ENCODE results near the gene MN1.

MN1 gene

GRCh38 chr22:27769012-27769411 lies 32.5 kb downstream of the MN1 start:
- TF ChIP-seq, protein P1, sequence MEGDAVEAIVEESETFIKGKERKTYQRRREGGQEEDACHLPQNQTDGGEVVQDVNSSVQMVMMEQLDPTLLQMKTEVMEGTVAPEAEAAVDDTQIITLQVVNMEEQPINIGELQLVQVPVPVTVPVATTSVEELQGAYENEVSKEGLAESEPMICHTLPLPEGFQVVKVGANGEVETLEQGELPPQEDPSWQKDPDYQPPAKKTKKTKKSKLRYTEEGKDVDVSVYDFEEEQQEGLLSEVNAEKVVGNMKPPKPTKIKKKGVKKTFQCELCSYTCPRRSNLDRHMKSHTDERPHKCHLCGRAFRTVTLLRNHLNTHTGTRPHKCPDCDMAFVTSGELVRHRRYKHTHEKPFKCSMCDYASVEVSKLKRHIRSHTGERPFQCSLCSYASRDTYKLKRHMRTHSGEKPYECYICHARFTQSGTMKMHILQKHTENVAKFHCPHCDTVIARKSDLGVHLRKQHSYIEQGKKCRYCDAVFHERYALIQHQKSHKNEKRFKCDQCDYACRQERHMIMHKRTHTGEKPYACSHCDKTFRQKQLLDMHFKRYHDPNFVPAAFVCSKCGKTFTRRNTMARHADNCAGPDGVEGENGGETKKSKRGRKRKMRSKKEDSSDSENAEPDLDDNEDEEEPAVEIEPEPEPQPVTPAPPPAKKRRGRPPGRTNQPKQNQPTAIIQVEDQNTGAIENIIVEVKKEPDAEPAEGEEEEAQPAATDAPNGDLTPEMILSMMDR (IDR thresholded peaks at IDR 0.05), result no peak
- Histone ChIP-seq H3K27ac (peak overlapping the region in 1 of 2 donors; percentile 9), H3K4me3 (no peak overlapping the region)
- DNase-seq (ENCODE audit: low spot score), result no peak

GRCh38 chr22:27768027-27768653 lies 33.4 kb downstream of the MN1 start:
- TF ChIP-seq, protein P1 (IDR thresholded peaks at IDR 0.05), result no peak
- Histone ChIP-seq H3K27ac (no peak overlapping the region), H3K4me3 (no peak overlapping the region)
- DNase-seq (ENCODE audit: low spot score), result no peak

DNA sequence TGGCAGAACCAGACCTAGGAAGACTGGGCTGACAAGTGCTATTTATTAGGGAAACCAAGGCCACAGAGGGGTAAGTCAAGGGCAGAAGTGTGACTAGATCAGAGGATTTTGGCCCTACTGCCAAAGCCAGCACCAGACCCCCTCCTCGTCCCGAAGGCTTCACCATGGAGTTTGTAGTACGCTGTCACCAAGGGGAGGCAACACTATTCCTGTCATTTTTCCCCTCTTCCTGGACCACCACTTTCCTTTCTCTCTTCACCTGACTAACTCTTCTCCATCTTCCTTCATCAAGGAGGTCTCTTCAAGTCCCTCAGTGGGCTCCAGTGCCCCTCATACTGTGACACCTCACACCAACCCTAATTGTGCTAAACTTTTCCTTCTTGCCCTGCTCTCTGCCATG lies 34.9 kb downstream of the MN1 start:
- H3K27ac ChIP-seq, result no peak overlapping the region
- TF ChIP-seq, protein P1 (IDR thresholded peaks at IDR 0.05), result no peak
- no peak overlapping the region for H3K4me3 ChIP-seq
- DNase-seq (ENCODE audit: low spot score), result no peak

- H3K4me3 ChIP-seq, result no peak overlapping the region
- no peak for DNase-seq (ENCODE audit: low spot score)
- H3K27ac ChIP-seq, result no peak overlapping the region
- TF ChIP-seq, protein P1 (IDR thresholded peaks at IDR 0.05), result no peak
Measured at GRCh38 chr22:27765706-27766291, 35.8 kb downstream of the MN1 start.

DNA sequence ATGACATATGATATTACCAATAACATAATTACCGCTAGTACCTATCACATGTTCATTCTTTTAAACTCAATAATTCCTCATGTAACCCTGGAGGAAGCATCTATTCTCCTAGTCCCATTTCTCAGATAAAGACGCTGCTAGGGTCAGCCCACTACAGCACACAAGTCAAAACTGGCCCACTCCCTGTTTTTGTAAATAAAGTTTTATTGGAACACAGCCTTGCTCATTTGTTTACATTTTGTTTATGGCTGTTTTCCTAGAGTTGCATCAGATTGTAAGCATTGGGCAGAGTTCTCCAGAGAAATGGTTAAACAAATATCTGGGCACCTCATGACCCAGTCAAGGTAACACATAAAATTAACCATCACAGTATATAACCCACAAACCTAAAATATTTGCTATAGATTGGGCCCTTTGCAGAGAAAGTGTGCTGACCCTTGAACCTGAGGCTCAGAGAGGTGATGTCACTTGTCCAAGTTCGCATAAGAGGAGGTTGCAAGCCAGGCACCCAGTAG lies 36.8 kb downstream of the MN1 start:
- H3K4me3 ChIP-seq, result no peak overlapping the region
- no peak overlapping the region for H3K27ac ChIP-seq
- DNase-seq (ENCODE audit: low spot score), result no peak
- TF ChIP-seq, protein P1 (IDR thresholded peaks at IDR 0.05), result no peak

GRCh38 chr22:27761665-27762064 lies 39.9 kb downstream of the MN1 start:
- Histone ChIP-seq H3K4me3 (no peak overlapping the region), H3K27ac (peak overlapping the region; percentile 9 to 49)
- TF ChIP-seq, protein P1 (IDR thresholded peaks at IDR 0.05), result no peak

GRCh38 chr22:27761000-27761399 lies 40.6 kb downstream of the MN1 start:
- TF ChIP-seq, protein P1 (IDR thresholded peaks at IDR 0.05), result no peak
- H3K4me3 ChIP-seq, result no peak overlapping the region
- no peak for DNase-seq (ENCODE audit: low spot score)
- peak overlapping the region in 1 of 2 donors; percentile 40 for H3K27ac ChIP-seq

More at GRCh38 chr22:27761665-27762064, 39.9 kb downstream of the MN1 start:
- DNase-seq (ENCODE audit: low spot score), result no peak

All from coronary artery (tissue), 2 donors.